ENCODE measurements around the gene RC3H2. TPM values are rescaled to one million over a fixed set of nuclear protein-coding genes. Genes with fewer than 3 reads are reported as not detected.

RC3H2 gene, protein sequence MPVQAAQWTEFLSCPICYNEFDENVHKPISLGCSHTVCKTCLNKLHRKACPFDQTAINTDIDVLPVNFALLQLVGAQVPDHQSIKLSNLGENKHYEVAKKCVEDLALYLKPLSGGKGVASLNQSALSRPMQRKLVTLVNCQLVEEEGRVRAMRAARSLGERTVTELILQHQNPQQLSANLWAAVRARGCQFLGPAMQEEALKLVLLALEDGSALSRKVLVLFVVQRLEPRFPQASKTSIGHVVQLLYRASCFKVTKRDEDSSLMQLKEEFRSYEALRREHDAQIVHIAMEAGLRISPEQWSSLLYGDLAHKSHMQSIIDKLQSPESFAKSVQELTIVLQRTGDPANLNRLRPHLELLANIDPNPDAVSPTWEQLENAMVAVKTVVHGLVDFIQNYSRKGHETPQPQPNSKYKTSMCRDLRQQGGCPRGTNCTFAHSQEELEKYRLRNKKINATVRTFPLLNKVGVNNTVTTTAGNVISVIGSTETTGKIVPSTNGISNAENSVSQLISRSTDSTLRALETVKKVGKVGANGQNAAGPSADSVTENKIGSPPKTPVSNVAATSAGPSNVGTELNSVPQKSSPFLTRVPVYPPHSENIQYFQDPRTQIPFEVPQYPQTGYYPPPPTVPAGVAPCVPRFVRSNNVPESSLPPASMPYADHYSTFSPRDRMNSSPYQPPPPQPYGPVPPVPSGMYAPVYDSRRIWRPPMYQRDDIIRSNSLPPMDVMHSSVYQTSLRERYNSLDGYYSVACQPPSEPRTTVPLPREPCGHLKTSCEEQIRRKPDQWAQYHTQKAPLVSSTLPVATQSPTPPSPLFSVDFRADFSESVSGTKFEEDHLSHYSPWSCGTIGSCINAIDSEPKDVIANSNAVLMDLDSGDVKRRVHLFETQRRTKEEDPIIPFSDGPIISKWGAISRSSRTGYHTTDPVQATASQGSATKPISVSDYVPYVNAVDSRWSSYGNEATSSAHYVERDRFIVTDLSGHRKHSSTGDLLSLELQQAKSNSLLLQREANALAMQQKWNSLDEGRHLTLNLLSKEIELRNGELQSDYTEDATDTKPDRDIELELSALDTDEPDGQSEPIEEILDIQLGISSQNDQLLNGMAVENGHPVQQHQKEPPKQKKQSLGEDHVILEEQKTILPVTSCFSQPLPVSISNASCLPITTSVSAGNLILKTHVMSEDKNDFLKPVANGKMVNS
- total RNA-seq, result 10 to 100 TPM; 22.6 to 42.2 (median 33.0) TPM
- polyA plus RNA-seq, result 10 to 100 TPM in 1 of 3 donors, 1 to 10 TPM in 2; 8.0 to 16.3 (median 9.3) TPM
- long read RNA-seq, donor 1, partial matches to known transcripts, result 0 of 1 reads
- long read RNA-seq, donor 1, other reads (novel, unspliced or antisense), result 0 of 1 reads
- long read RNA-seq, donor 2, partial matches to known transcripts, result 0 of 2 reads
- long read RNA-seq, donor 2, other reads (novel, unspliced or antisense), result 0 of 2 reads
- long read RNA-seq, donor 3, partial matches to known transcripts, result 0 of 2 reads
- long read RNA-seq, donor 3, other reads (novel, unspliced or antisense), result 0 of 2 reads
- long read RNA-seq, donor 4, partial matches to known transcripts, result 3 of 3 reads
- long read RNA-seq, donor 4, other reads (novel, unspliced or antisense), result 0 of 3 reads
- long read RNA-seq, donor 5, partial matches to known transcripts, result 0 of 4 reads
- long read RNA-seq, donor 5, other reads (novel, unspliced or antisense), result 1 of 4 reads
- long read RNA-seq, donor 6, partial matches to known transcripts, result 1 of 2 reads
- long read RNA-seq, donor 6, other reads (novel, unspliced or antisense), result 1 of 2 reads
- long read RNA-seq, donor 7, result 0 reads
- long read RNA-seq, donor 8, result 0 reads
- long read RNA-seq, donor 9, result 0 reads
- long read RNA-seq, donor 10, partial matches to known transcripts, result 0 of 1 reads
- long read RNA-seq, donor 10, other reads (novel, unspliced or antisense), result 0 of 1 reads

DNA sequence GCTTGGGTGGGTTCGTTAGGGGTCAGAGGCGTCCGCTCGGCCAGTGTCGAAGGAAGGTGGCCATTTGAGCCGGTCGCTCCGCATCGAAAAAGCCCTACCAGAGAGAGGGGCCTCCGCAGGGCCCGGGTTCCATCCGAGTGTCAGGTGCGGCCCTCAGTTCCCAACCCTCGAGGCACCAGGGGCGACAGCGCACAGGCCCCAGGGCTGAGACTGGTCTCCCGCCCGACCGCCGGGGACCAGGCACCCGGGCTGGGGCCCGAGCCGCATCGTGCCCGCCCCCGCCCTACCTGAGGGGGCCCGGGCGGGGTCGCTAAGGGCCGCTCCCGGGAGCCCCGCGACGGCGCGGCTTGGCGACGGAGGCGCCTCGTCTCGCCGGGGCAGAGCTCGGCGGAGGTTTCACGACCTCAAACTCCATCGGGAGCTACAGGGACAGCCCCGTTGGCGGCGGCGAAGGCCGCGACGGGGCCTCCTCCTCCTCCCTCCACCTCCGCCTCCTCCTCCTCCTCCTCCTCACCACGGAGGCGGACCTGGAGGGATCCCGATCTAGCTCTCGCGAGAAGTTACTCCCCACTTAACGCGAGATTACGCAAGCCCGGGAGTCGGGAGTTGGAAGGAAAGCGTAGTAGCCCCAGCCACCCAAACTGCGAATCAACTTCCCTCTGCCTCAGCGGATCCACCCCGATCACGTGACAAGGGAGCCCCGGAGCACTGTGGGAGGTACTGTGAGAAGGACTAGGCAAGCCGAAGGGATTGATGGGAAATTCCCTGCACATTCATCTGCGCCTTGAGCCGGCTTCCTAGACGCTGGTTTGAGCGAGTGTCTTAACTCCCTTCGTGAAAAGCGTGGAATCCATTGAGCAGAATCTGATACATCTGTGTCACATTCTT, at the start of gene RC3H2:
Gene RC3H2 (minus strand): TSS at position 537 of the 888 bp plus-strand sequence. CDS start 7,850 bp downstream, outside the sequence.
- H3K4me3 ChIP-seq, result peak within 1 kb of the TSS; percentile 73 to 89 (median 80)
- intact Hi-C loops (cut with DNase I), result no loop called here
- H3K9me3 ChIP-seq (replicated peaks in 1 of 3), result no peaks in the 10 kb centered on the region
- TF ChIP-seq, protein P1, sequence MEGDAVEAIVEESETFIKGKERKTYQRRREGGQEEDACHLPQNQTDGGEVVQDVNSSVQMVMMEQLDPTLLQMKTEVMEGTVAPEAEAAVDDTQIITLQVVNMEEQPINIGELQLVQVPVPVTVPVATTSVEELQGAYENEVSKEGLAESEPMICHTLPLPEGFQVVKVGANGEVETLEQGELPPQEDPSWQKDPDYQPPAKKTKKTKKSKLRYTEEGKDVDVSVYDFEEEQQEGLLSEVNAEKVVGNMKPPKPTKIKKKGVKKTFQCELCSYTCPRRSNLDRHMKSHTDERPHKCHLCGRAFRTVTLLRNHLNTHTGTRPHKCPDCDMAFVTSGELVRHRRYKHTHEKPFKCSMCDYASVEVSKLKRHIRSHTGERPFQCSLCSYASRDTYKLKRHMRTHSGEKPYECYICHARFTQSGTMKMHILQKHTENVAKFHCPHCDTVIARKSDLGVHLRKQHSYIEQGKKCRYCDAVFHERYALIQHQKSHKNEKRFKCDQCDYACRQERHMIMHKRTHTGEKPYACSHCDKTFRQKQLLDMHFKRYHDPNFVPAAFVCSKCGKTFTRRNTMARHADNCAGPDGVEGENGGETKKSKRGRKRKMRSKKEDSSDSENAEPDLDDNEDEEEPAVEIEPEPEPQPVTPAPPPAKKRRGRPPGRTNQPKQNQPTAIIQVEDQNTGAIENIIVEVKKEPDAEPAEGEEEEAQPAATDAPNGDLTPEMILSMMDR (IDR thresholded peaks at IDR 0.05), result no peak
- peak; percentile 94 to 95 for TF ChIP-seq POLR2A (IDR thresholded peaks at IDR 0.05)
- no peaks in the 10 kb centered on the region for H3K36me3 ChIP-seq (replicated peaks in 1 of 2)
- H3K27me3 ChIP-seq, result no peaks in the 10 kb centered on the region
- peak within 1 kb of the TSS; percentile 65 to 95 (median 94) for H3K27ac ChIP-seq
- WGBS, 4 donors, result 0 to 1% (median 1%) methylated on average over 27 to 77 of the region's 77 CpGs
- peaks cover 8 to 37% of the 10 kb centered on the region in 2 donors for H3K4me1 ChIP-seq (replicated peaks in 1 of 2)
- peak; percentile 98 to 100 (median 99) for DNase-seq

DNA sequence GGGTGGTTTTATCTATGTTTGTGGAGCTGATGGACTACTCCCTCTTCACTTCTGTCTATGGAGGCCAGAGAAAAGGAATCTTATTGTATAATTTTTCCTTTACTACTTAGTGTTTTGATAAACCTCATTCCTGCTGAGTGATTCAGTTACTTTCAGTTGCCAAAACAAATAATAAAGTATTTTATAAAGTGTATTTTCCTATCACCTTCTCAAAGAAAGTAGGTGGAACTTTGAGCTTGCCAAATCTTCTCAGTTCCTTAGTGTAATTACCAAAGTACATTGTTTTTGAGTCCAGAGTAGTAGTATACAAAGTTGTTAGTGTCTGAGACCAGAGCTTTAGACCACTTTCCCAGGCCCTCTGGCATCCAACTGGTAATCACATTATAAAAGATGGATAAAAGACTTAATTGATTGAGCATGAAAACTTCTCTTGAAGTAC, 49.1 kb upstream of the RC3H2 start:
- intact Hi-C loops (cut with DNase I), result no loop called here
- Histone ChIP-seq H3K27me3 (no peaks in the 10 kb centered on the region), H3K36me3 (replicated peaks in 1 of 2) (no peaks in the 10 kb centered on the region), H3K27ac (no peak overlapping the region), H3K9me3 (replicated peaks in 1 of 3) (no peaks in the 10 kb centered on the region), H3K4me1 (replicated peaks in 1 of 2) (peaks cover 21 to 22% of the 10 kb centered on the region in 2 donors), H3K4me3 (no peak overlapping the region)
- DNase-seq, result no peak
- TF ChIP-seq POLR2A (IDR thresholded peaks at IDR 0.05), result no peak
- TF ChIP-seq, protein P1 (IDR thresholded peaks at IDR 0.05), result no peak

DNA sequence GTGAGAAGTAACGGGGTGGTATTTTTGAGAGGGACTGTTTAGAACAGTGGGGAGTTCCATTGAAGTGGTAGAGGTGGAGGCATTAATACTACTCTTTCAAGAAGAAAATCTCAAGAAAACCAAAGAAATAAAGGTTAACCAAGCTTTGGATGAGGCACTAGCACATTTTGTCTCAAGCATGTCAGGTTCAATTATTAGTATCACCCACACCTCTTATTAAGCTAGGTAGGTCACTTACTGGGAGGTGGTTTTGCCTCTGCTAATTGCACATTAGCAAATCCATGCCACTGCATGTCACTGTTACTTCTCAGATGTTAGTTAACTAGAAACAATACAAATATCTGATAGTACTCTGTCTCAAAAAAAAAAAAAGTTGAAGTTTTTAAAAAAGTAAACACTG, 45.9 kb upstream of the RC3H2 start:
- H3K27me3 ChIP-seq, result no peaks in the 10 kb centered on the region
- no peak overlapping the region for H3K4me3 ChIP-seq
- no peaks in the 10 kb centered on the region for H3K36me3 ChIP-seq (replicated peaks in 1 of 2)
- peaks cover 21 to 22% of the 10 kb centered on the region in 2 donors for H3K4me1 ChIP-seq (replicated peaks in 1 of 2)
- TF ChIP-seq, protein P1 (IDR thresholded peaks at IDR 0.05), result no peak
- TF ChIP-seq POLR2A (IDR thresholded peaks at IDR 0.05), result no peak
- H3K27ac ChIP-seq, result no peak overlapping the region
- no peaks in the 10 kb centered on the region for H3K9me3 ChIP-seq (replicated peaks in 1 of 3)
- intact Hi-C loops (cut with DNase I), result no loop called here
- DNase-seq, result no peak
- 87 to 100% (median 94%) methylated on average over 1 of the region's 1 CpG for WGBS, 4 donors

Data from adrenal gland (tissue), 19 donors.